Body of pancreas (tissue), 4 donors: ENCODE results near the gene FANCF. TPM values are rescaled to one million over a fixed set of nuclear protein-coding genes. Genes with fewer than 3 reads are reported as not detected.

Experiments
- ATAC-seq: fragments of 150-250 bp; one replicate; pipeline ENCODE4 v1.9.1; 2016
- DNase-seq, 4 donors: peaks; one replicate each; pipeline ENCODE4 v3.0.0-alpha.2; 2019
- H3K27ac ChIP-seq, 4 donors: fragments of 200-600 bp; sonication (generic); 1 replicate in 3 of 4; 2 replicates in 1 of 4; pipeline versions ENCODE4 v1.5.1 to v1.6.1; 2016 to 2019; ENCODE audit warnings: mild to moderate bottlenecking in 1 of 4, mixed read lengths in 1 of 4, moderate library complexity in 1 of 4
- H3K27me3 ChIP-seq, 2 donors: fragments of 200-600 bp; sonication (generic); one replicate each; pipeline ENCODE4 v1.6.0; 2016; ENCODE audit warnings: mild to moderate bottlenecking in 1 of 2
- H3K36me3 ChIP-seq, 2 donors: fragments of 200-600 bp; sonication (generic); replicated peaks in 1 of 2; 2 replicates each; pipeline ENCODE4 v1.5.1; 2016; ENCODE audit warnings: low read depth in 2 of 2; ENCODE audit not compliant: insufficient read depth in 1 of 2
- H3K4me1 ChIP-seq: fragments of 200-600 bp; sonication (generic); one replicate; pipeline ENCODE4 v1.6.0; 2016
- H3K4me3 ChIP-seq, 2 donors: fragments of 200-600 bp; sonication (generic); 1 replicate in 1 of 2; 2 replicates in 1 of 2; pipeline ENCODE4 v1.5.1; 2016 to 2019
- H3K9me3 ChIP-seq, 3 donors: fragments of 200-600 bp; sonication (generic); 1 replicate in 2 of 3; 2 replicates in 1 of 3; pipeline ENCODE4 v1.5.1; 2016
- CTCF ChIP-seq, 7 experiments: fragments of 450-650 bp in 4 of 7; fragments of 200-600 bp in 3 of 7; sonication (generic) in 3 of 7; IDR thresholded peaks; one replicate each; pipeline ENCODE4 v1.5.1; 2016 to 2019; ENCODE audit warnings: antibody characterized with exemption in 7 of 7
- POLR2A ChIP-seq, 3 donors: fragments of 450-650 bp; IDR thresholded peaks; one replicate each; pipeline ENCODE4 v1.6.1; 2016; ENCODE audit warnings: antibody characterized with exemption in 3 of 3, mild to moderate bottlenecking in 2 of 3
- WGBS, 2 donors: methylation state at CpG; one replicate each; pipeline ENCODE4 v1.1.5; 2017; 5-methylcytosine and 5-hydroxymethylcytosine counted together
- intact Hi-C: fragments of 100-400 bp; cut with DNase I; formaldehyde crosslinking; loops from one replicate; pipeline ENCODE4 v1.15.1; 2023
- total RNA-seq, 2 donors: library from RNA; depleted of rRNA; stranded (reverse); fragments of >200 nt; gene quantifications; one replicate each; pipeline ENCODE4 v1.1.0, GENCODE V29; 2016

Gene FANCF
- total RNA-seq, 2 donors from 2014 or later = 9.6 to 10.9 TPM

GRCh38 chr11:22602504-22602903, 23.1 kb downstream of the FANCF start:
- H3K27ac ChIP-seq = no peak overlapping the region
- no peaks in the 10 kb centered on the region for H3K9me3 ChIP-seq
- DNase-seq (no peak), ATAC-seq (no peak)
- H3K4me3 ChIP-seq = no peak overlapping the region
- H3K4me1 ChIP-seq = no peaks in the 10 kb centered on the region
- H3K36me3 ChIP-seq = no peaks in the 10 kb centered on the region
- intact Hi-C loops = no loop called here
- TF ChIP-seq POLR2A (IDR thresholded peaks at IDR 0.05) (no peak), CTCF (IDR thresholded peaks at IDR 0.05) (no peak)
- H3K27me3 ChIP-seq = no peaks in the 10 kb centered on the region

GRCh38 chr11:22599458-22599857, 26.2 kb downstream of the FANCF start:
- intact Hi-C loops = no loop called here
- Histone ChIP-seq H3K27ac (no peak overlapping the region), H3K36me3 (no peaks in the 10 kb centered on the region), H3K9me3 (no peaks in the 10 kb centered on the region), H3K4me1 (no peaks in the 10 kb centered on the region), H3K27me3 (no peaks in the 10 kb centered on the region), H3K4me3 (no peak overlapping the region)
- ATAC-seq = no peak
- WGBS, 2 donors = 78 to 84% methylated on average over 5 of the region's 5 CpGs
- DNase-seq = no peak
- TF ChIP-seq CTCF (IDR thresholded peaks at IDR 0.05) (no peak), POLR2A (IDR thresholded peaks at IDR 0.05) (no peak)

GRCh38 chr11:22597062-22597461, 28.6 kb downstream of the FANCF start:
- DNase-seq (no peak), ATAC-seq (no peak)
- H3K9me3 ChIP-seq = no peaks in the 10 kb centered on the region
- TF ChIP-seq CTCF (IDR thresholded peaks at IDR 0.05) = no peak
- TF ChIP-seq POLR2A (IDR thresholded peaks at IDR 0.05) = no peak
- 63 to 75% methylated on average over 2 of the region's 2 CpGs for WGBS, 2 donors
- no peaks in the 10 kb centered on the region for H3K4me1 ChIP-seq
- no peak overlapping the region for H3K4me3 ChIP-seq
- no peak overlapping the region for H3K27ac ChIP-seq
- H3K36me3 ChIP-seq = no peaks in the 10 kb centered on the region
- intact Hi-C loops = no loop called here
- H3K27me3 ChIP-seq = no peaks in the 10 kb centered on the region

GRCh38 chr11:22584976-22585375, 40.6 kb downstream of the FANCF start:
- no peak for ATAC-seq

More at GRCh38 chr11:22584976-22585375, 40.6 kb downstream of the FANCF start:
- H3K27ac ChIP-seq = no peak overlapping the region
- no peak for DNase-seq
- no peak overlapping the region for H3K4me3 ChIP-seq
- H3K27me3 ChIP-seq = no peaks in the 10 kb centered on the region
- H3K36me3 ChIP-seq = no peaks in the 10 kb centered on the region
- 86 to 89% methylated on average over 2 of the region's 2 CpGs for WGBS, 2 donors
- H3K4me1 ChIP-seq = peaks cover 4% of the 10 kb centered on the region
- TF ChIP-seq CTCF (IDR thresholded peaks at IDR 0.05) (no peak), POLR2A (IDR thresholded peaks at IDR 0.05) (no peak)
- H3K9me3 ChIP-seq = no peaks in the 10 kb centered on the region
- intact Hi-C loops = no loop called here
